ENCODE data around the gene ST3GAL5. TPM values are rescaled to one million over a fixed set of nuclear protein-coding genes. Genes with fewer than 3 reads are reported as not detected.

The ST3GAL5 gene
- polyA plus RNA-seq, 2 donors, result 1.9 to 3.2 TPM

DNA sequence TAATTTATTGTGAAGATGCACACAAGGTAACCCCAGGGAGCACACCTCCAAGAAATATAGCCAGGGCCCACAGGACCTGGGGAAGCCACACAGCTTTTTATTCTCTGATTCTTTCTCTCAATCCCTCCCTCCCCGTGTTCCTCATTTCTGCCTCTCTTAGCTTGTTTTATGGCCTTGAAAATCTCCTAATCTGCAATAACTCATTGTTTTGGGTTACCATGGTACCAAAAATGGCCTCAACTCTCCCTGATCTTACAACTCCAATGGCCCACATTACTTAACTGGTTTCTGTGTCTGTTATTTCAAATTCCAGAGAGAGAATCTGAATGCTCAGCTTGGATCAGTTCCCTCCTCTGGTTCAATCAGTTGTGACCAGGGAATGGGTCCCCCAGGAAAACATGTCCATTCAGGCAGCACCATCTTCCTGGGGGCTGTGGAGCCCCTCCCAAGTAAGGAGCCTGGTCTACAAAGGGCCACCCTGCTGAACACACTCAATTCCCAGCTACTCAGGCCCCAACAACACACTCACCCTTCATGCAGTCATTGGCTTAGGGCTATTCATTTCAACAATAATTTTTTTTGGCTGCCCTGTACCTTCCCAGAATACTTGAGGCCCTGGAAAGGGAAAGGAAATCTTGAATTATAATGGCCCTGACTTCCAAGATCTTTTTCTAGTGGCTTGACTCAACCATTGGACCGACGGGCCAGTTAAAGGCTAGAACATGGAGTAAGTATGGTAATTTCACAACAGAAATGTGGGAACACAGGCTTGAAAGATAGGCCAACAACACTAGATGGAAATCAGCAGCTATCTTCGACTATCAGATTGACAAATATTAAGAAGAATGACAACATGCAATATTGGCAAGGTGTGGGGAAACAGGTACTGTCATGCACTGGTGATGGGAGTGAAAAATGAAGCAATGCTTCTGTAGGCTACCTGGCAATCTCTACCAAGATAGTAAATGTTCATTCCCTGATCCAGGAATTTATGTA, 41.6 kb upstream of the ST3GAL5 start:
- H3K36me3 ChIP-seq (ENCODE audit: control insufficient read depth in 2 of 2, insufficient read depth in 2 of 2, low read length in 1 of 2), result no peaks in the 10 kb centered on the region
- peak overlapping the region in 1 of 2 donors; percentile 2 for H3K27ac ChIP-seq (ENCODE audit: low read depth in 2 of 2, low read length in 1 of 2)
- no peaks in the 10 kb centered on the region for H3K9me3 ChIP-seq (ENCODE audit: control insufficient read depth in 2 of 2, insufficient read depth in 1 of 2, low read depth in 1 of 2, low read length in 1 of 2)
- H3K4me3 ChIP-seq (ENCODE audit: low read depth in 1 of 2, low read length in 2 of 2), result no peak overlapping the region
- peaks cover 2% of the 10 kb centered on the region in 2 donors for H3K4me1 ChIP-seq (ENCODE audit: control insufficient read depth in 2 of 2, insufficient read depth in 2 of 2, low read length in 1 of 2)
- WGBS, 2 donors, result 56 to 67% methylated on average over 4 of the region's 4 CpGs
- H3K27me3 ChIP-seq (ENCODE audit: control insufficient read depth in 1 of 2, insufficient read depth in 2 of 2, low read length in 2 of 2), result no peaks in the 10 kb centered on the region

DNA sequence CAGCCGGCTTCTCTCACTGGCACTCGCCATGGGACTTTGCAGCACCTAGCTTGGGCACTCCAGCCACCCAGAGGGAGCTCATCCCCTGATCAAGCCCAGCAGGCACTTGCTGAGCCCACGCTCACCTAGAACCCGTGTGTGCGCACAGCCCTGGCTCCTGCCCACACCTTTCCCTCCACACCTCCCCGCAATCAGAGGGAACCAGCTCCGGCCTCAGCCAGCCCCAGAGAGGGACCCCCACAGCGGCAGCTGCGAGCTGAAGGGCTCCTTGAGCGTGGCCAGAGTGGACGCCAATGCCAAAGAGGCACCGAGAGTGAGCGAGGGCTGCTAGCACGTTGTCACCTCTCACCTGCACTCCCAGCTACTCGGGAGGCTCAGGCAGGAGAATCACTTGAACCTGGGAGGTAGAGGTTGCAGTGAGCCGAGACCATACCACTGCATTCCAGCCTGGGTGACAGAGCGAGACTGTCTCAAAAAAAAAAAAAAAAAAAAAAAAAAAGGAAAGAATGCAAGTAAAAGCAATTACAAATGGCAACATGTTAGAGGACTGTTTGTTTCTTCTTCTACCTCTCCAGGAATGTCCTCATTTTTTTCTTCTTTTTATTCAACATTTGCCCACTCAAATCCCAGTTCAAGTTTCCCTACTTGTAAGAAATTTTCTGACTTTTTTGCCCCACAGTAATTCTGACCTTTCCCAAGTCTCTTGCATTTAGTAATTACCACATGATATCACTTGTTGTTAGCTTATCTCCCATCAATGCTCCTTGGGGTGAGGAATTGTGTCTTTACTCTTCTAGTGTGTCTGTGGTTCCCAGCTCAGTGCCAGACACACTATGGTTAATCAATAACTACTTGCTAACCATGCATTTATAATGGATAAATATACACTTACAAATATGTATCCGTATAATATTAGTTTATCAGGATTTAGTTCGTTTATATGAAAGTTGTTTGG, 40.6 kb upstream of the ST3GAL5 start:
- Histone ChIP-seq H3K27me3 (ENCODE audit: control insufficient read depth in 1 of 2, insufficient read depth in 2 of 2, low read length in 2 of 2) (no peaks in the 10 kb centered on the region), H3K4me1 (ENCODE audit: control insufficient read depth in 2 of 2, insufficient read depth in 2 of 2, low read length in 1 of 2) (peaks cover 2% of the 10 kb centered on the region in 2 donors), H3K4me3 (ENCODE audit: low read depth in 1 of 2, low read length in 2 of 2) (no peak overlapping the region), H3K36me3 (ENCODE audit: control insufficient read depth in 2 of 2, insufficient read depth in 2 of 2, low read length in 1 of 2) (no peaks in the 10 kb centered on the region), H3K9me3 (ENCODE audit: control insufficient read depth in 2 of 2, insufficient read depth in 1 of 2, low read depth in 1 of 2, low read length in 1 of 2) (no peaks in the 10 kb centered on the region), H3K27ac (ENCODE audit: low read depth in 2 of 2, low read length in 1 of 2) (no peak overlapping the region)
- WGBS, 2 donors, result 92 to 95% methylated on average over 19 of the region's 19 CpGs

DNA sequence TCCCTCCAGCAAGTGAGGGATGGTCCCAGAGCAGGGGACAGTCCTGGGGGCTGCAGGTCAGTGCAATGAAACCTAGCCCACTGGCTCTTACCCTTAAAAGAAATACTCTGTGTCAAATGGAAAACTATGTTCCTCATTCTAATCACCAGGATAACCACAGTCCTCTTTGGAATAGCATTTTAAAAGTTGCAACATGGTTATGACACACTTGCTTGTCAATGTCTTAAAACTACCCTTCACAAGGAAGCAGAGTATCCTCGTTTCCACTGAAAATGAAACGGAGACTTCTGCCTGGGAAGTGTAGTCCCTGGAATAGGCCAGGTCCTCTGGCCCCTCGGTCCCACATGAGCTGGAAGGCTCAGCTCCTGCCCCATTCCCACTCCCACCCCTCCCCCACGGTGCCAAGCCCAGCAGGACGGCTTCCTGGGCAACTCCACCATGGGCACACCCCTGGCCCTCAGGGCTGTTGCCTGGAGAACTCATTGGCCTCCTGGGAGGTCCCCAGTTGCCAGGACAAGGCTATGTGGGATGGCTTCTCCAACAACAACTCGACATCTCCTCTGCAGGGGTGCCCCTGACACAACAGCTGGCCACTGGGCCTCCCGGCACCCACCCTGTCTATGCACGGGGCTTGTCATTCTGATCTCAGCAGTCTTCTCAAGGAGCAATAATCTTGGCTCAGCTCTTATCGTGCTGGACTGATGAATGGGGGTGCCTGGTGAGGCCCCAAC, 38.3 kb upstream of the ST3GAL5 start:
- H3K27ac ChIP-seq (ENCODE audit: low read depth in 2 of 2, low read length in 1 of 2), result no peak overlapping the region
- no peaks in the 10 kb centered on the region for H3K9me3 ChIP-seq (ENCODE audit: control insufficient read depth in 2 of 2, insufficient read depth in 1 of 2, low read depth in 1 of 2, low read length in 1 of 2)
- no peaks in the 10 kb centered on the region for H3K27me3 ChIP-seq (ENCODE audit: control insufficient read depth in 1 of 2, insufficient read depth in 2 of 2, low read length in 2 of 2)
- WGBS, 2 donors, result 79 to 80% methylated on average over 9 of the region's 9 CpGs
- no peak overlapping the region for H3K4me3 ChIP-seq (ENCODE audit: low read depth in 1 of 2, low read length in 2 of 2)
- H3K36me3 ChIP-seq (ENCODE audit: control insufficient read depth in 2 of 2, insufficient read depth in 2 of 2, low read length in 1 of 2), result no peaks in the 10 kb centered on the region
- peaks cover 2% of the 10 kb centered on the region in 2 donors for H3K4me1 ChIP-seq (ENCODE audit: control insufficient read depth in 2 of 2, insufficient read depth in 2 of 2, low read length in 1 of 2)

DNA sequence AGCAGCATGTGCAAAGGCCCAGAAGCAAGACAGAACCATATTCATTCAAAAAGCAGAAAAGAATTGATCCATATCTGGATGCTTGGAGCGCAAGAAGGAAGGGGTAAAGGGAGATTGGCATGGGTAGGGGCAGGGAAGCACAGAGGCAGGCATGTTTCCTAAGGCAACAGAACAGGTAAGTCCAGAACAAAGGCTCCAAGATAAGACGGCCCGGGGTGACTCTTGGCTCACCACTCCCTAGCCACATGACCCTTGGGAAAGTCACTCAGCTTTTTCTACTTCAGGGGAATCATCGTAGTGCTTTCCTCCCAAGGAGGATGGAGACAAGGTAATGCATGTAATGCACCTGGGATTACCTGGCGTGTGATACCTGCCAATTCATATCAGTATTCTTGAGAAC, 37.7 kb upstream of the ST3GAL5 start:
- Histone ChIP-seq H3K27ac (ENCODE audit: low read depth in 2 of 2, low read length in 1 of 2) (no peak overlapping the region), H3K9me3 (ENCODE audit: control insufficient read depth in 2 of 2, insufficient read depth in 1 of 2, low read depth in 1 of 2, low read length in 1 of 2) (no peaks in the 10 kb centered on the region), H3K4me1 (ENCODE audit: control insufficient read depth in 2 of 2, insufficient read depth in 2 of 2, low read length in 1 of 2) (peaks cover 2% of the 10 kb centered on the region in 2 donors), H3K27me3 (ENCODE audit: control insufficient read depth in 1 of 2, insufficient read depth in 2 of 2, low read length in 2 of 2) (no peaks in the 10 kb centered on the region), H3K4me3 (ENCODE audit: low read depth in 1 of 2, low read length in 2 of 2) (no peak overlapping the region), H3K36me3 (ENCODE audit: control insufficient read depth in 2 of 2, insufficient read depth in 2 of 2, low read length in 1 of 2) (no peaks in the 10 kb centered on the region)
- WGBS, 2 donors, result 63 to 68% methylated on average over 5 of the region's 5 CpGs

DNA sequence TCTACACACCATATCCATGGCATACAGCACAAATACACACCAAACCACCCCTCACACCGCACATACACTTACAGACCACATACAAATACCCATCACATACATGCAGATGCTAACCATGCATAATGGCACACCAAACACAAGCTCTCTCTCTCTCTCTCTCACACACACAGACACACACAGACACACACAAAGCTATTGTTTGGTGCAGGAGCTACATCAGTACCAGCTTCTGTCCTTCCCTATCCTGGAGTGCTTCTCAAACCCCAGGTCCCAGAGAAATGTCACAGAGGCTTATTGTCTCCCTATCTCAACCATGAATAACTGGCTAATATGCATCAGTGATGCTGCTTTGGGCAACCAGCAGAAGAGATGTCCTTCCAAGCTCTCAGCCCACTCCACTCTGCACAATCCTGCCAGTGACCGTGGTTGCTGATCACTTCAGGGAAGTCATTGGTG, 36.5 kb upstream of the ST3GAL5 start:
- Histone ChIP-seq H3K27me3 (ENCODE audit: control insufficient read depth in 1 of 2, insufficient read depth in 2 of 2, low read length in 2 of 2) (no peaks in the 10 kb centered on the region), H3K4me3 (ENCODE audit: low read depth in 1 of 2, low read length in 2 of 2) (no peak overlapping the region), H3K9me3 (ENCODE audit: control insufficient read depth in 2 of 2, insufficient read depth in 1 of 2, low read depth in 1 of 2, low read length in 1 of 2) (no peaks in the 10 kb centered on the region), H3K27ac (ENCODE audit: low read depth in 2 of 2, low read length in 1 of 2) (peak overlapping the region in 1 of 2 donors; percentile 57), H3K36me3 (ENCODE audit: control insufficient read depth in 2 of 2, insufficient read depth in 2 of 2, low read length in 1 of 2) (no peaks in the 10 kb centered on the region), H3K4me1 (ENCODE audit: control insufficient read depth in 2 of 2, insufficient read depth in 2 of 2, low read length in 1 of 2) (peaks cover 2% of the 10 kb centered on the region in 2 donors)
- WGBS, 2 donors, result 93 to 94% methylated on average over 2 of the region's 2 CpGs

DNA sequence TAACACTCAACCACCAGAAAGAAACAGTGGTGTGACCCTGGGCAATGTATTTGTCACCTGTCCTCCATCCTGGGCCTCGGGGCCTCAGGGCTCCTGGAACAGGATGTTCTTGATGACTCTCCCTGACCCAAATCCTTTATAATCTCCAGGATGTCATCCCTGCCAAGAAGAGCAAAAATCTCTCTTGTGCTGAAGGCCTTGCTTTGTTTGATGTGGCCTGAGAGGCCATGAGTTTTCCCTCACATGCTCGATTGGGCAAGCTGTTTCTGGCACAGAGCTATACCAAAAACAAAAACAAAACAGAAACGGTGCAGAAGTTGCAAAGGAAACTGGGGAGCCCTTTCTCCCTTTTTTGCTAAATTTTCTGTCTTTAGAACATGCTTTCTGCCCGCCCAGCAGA, 35.7 kb upstream of the ST3GAL5 start:
- Histone ChIP-seq H3K4me1 (ENCODE audit: control insufficient read depth in 2 of 2, insufficient read depth in 2 of 2, low read length in 1 of 2) (peaks cover 2% of the 10 kb centered on the region in 2 donors), H3K9me3 (ENCODE audit: control insufficient read depth in 2 of 2, insufficient read depth in 1 of 2, low read depth in 1 of 2, low read length in 1 of 2) (no peaks in the 10 kb centered on the region), H3K4me3 (ENCODE audit: low read depth in 1 of 2, low read length in 2 of 2) (no peak overlapping the region), H3K36me3 (ENCODE audit: control insufficient read depth in 2 of 2, insufficient read depth in 2 of 2, low read length in 1 of 2) (no peaks in the 10 kb centered on the region), H3K27me3 (ENCODE audit: control insufficient read depth in 1 of 2, insufficient read depth in 2 of 2, low read length in 2 of 2) (no peaks in the 10 kb centered on the region), H3K27ac (ENCODE audit: low read depth in 2 of 2, low read length in 1 of 2) (peak overlapping the region; percentile 40 to 57)
- WGBS, 2 donors, result 24 to 25% methylated on average over 4 of the region's 4 CpGs

DNA sequence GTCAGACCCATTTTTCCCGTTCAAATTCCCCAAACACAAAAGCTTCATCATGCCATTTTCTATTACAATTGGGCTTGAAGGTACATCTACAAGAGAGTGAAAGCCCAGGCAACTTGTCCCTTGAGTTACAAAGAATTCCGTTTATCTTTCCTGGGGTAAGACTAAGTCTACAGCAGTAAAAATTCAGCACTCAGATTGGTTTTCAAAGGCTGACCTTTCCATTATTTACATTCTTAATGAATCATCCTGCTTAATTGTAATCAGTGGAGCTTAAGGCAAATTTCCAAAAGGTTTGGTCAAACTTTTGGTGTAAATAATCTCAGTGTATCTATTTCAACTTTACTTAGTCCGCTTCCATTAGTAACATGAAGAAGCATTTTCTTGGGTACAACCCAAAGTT, 33.4 kb upstream of the ST3GAL5 start:
- H3K27me3 ChIP-seq (ENCODE audit: control insufficient read depth in 1 of 2, insufficient read depth in 2 of 2, low read length in 2 of 2), result no peaks in the 10 kb centered on the region
- no peaks in the 10 kb centered on the region for H3K36me3 ChIP-seq (ENCODE audit: control insufficient read depth in 2 of 2, insufficient read depth in 2 of 2, low read length in 1 of 2)
- 70 to 77% methylated on average over 3 of the region's 3 CpGs for WGBS, 2 donors
- peaks cover 1 to 2% of the 10 kb centered on the region in 2 donors for H3K4me1 ChIP-seq (ENCODE audit: control insufficient read depth in 2 of 2, insufficient read depth in 2 of 2, low read length in 1 of 2)
- no peaks in the 10 kb centered on the region for H3K9me3 ChIP-seq (ENCODE audit: control insufficient read depth in 2 of 2, insufficient read depth in 1 of 2, low read depth in 1 of 2, low read length in 1 of 2)
- H3K27ac ChIP-seq (ENCODE audit: low read depth in 2 of 2, low read length in 1 of 2), result no peak overlapping the region
- no peak overlapping the region for H3K4me3 ChIP-seq (ENCODE audit: low read depth in 1 of 2, low read length in 2 of 2)

DNA sequence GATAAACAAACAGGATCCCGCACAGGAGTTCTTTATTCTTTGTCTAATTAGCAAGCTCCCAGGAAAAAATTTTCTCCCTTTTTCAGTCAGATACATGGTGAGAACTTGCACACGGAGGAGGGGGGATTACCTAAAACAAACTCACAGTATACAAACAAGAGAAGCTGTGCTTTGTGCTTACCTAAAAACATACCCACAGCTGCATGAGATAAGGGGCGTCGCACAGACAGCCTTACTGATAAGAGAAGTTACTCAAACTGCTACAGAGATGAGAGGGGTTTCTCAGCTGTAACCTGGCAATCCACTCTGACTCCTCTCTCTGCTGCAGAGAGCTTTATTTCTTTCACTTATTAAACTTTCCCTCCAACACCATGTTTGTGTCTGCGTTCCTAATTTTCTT, 32.9 kb upstream of the ST3GAL5 start:
- Histone ChIP-seq H3K4me3 (ENCODE audit: low read depth in 1 of 2, low read length in 2 of 2) (no peak overlapping the region), H3K36me3 (ENCODE audit: control insufficient read depth in 2 of 2, insufficient read depth in 2 of 2, low read length in 1 of 2) (no peaks in the 10 kb centered on the region), H3K27ac (ENCODE audit: low read depth in 2 of 2, low read length in 1 of 2) (no peak overlapping the region), H3K9me3 (ENCODE audit: control insufficient read depth in 2 of 2, insufficient read depth in 1 of 2, low read depth in 1 of 2, low read length in 1 of 2) (no peaks in the 10 kb centered on the region), H3K4me1 (ENCODE audit: control insufficient read depth in 2 of 2, insufficient read depth in 2 of 2, low read length in 1 of 2) (no peaks in the 10 kb centered on the region), H3K27me3 (ENCODE audit: control insufficient read depth in 1 of 2, insufficient read depth in 2 of 2, low read length in 2 of 2) (no peaks in the 10 kb centered on the region)
- WGBS, 2 donors, result 64% methylated on average over 5 of the region's 5 CpGs
